Measurements from ENCODE around the gene NPHP3. TPM values are rescaled to one million over a fixed set of nuclear protein-coding genes. Genes with fewer than 3 reads are reported as not detected.

The NPHP3 gene
- total RNA-seq, 1 experiment from 2014 or later: 10.8 TPM

DNA sequence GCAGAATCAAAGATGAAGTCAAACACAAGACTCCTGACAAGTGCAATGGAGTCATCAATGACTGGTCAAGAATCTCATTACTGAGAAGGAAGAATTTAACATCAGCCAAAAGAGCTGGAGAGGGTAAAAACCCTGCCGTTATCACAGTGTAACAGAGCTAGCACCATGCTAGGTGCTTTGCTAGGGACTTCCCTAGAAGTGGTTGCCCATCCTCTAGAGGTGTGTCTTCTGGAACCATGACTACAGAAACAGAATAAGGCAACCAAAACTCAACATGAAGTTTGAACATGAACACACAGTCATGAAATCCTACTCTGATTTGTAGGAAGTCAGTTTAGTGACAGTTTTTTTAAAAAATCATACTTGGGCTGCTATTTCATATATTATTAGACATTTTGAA is 72.1 kb downstream of the NPHP3 start:
- no peak overlapping the region for H2BK12ac ChIP-seq (ENCODE audit: insufficient read length, low read depth, low read length)
- no peaks in the 10 kb centered on the region for H3K4me1 Mint-ChIP-seq
- H3K27ac Mint-ChIP-seq: no peak overlapping the region
- H3K4me1 ChIP-seq (ENCODE audit: insufficient read depth, low read length): no peaks in the 10 kb centered on the region
- H2BK120ac ChIP-seq (ENCODE audit: low read depth, low read length, poor library complexity, severe bottlenecking): no peak overlapping the region
- no peak overlapping the region for H3K56ac ChIP-seq (ENCODE audit: insufficient read length, low read depth, low read length)
- no peak overlapping the region for H4K91ac ChIP-seq (ENCODE audit: insufficient read length, low read depth, low read length)
- TF ChIP-seq, protein P1, sequence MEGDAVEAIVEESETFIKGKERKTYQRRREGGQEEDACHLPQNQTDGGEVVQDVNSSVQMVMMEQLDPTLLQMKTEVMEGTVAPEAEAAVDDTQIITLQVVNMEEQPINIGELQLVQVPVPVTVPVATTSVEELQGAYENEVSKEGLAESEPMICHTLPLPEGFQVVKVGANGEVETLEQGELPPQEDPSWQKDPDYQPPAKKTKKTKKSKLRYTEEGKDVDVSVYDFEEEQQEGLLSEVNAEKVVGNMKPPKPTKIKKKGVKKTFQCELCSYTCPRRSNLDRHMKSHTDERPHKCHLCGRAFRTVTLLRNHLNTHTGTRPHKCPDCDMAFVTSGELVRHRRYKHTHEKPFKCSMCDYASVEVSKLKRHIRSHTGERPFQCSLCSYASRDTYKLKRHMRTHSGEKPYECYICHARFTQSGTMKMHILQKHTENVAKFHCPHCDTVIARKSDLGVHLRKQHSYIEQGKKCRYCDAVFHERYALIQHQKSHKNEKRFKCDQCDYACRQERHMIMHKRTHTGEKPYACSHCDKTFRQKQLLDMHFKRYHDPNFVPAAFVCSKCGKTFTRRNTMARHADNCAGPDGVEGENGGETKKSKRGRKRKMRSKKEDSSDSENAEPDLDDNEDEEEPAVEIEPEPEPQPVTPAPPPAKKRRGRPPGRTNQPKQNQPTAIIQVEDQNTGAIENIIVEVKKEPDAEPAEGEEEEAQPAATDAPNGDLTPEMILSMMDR (conservative IDR thresholded peaks at IDR 0.05): no peak
- no peak overlapping the region for H3K4me3 Mint-ChIP-seq
- H2BK20ac ChIP-seq (ENCODE audit: low read depth, low read length, poor library complexity, severe bottlenecking): no peak overlapping the region
- H4K20me1 ChIP-seq (ENCODE audit: control insufficient read depth, insufficient read depth, insufficient read length): no peaks in the 10 kb centered on the region
- H3K23ac ChIP-seq (ENCODE audit: insufficient read length, low read depth, low read length): no peak overlapping the region
- H4K8ac ChIP-seq (replicated peaks; ENCODE audit: insufficient read length, low read depth, low read length): no peak overlapping the region
- no peak overlapping the region for H4K5ac ChIP-seq (ENCODE audit: insufficient read length, low read depth, low read length)
- no peak overlapping the region for H3K27ac ChIP-seq (ENCODE audit: insufficient read length, low read depth, low read length)
- H3K36me3 Mint-ChIP-seq (ENCODE audit: insufficient read depth in 1 of 3, low read depth in 3 of 3): no peaks in the 10 kb centered on the region
- no peak for DNase-seq
- no peak overlapping the region for H3T11ph ChIP-seq (ENCODE audit: low read length)
- no peak overlapping the region for H2BK15ac ChIP-seq (ENCODE audit: low read depth, low read length)
- no peak overlapping the region for H3K4me2 ChIP-seq (ENCODE audit: insufficient read depth, insufficient read length, low read length)
- no peak overlapping the region for H3K14ac ChIP-seq (ENCODE audit: insufficient read depth, low read length)
- no peaks in the 10 kb centered on the region for H3K79me2 ChIP-seq (ENCODE audit: insufficient read depth, low read length)
- H2AFZ ChIP-seq (ENCODE audit: low read length): no peak overlapping the region
- H2AK5ac ChIP-seq (ENCODE audit: insufficient read length, low read length): no peak overlapping the region
- H3K18ac ChIP-seq (ENCODE audit: insufficient read length, low read depth, low read length): no peak overlapping the region
- H3K27me3 Mint-ChIP-seq (ENCODE audit: low read depth): no peaks in the 10 kb centered on the region
- WGBS (ENCODE audit: extremely low coverage, insufficient read length, low lambda C conversion rate): no CpG with 5 or more reads among the region's 1 CpG
- H3K79me1 ChIP-seq (ENCODE audit: insufficient read depth, low read depth, low read length, poor library complexity, severe bottlenecking): no peaks in the 10 kb centered on the region
- no peaks in the 10 kb centered on the region for H3K9me3 ChIP-seq (ENCODE audit: control insufficient read depth, low read depth, low read length)
- H2BK5ac ChIP-seq (ENCODE audit: insufficient read length, low read length): no peak overlapping the region
- no peak overlapping the region for H3K9ac ChIP-seq (ENCODE audit: extremely low read depth, insufficient read length, low read length)
- no peaks in the 10 kb centered on the region for H3K27me3 ChIP-seq (ENCODE audit: insufficient read depth, low read length)
- no peaks in the 10 kb centered on the region for H3K9me3 Mint-ChIP-seq
- no peak overlapping the region for H3K4ac ChIP-seq (ENCODE audit: low read depth, low read length)
- H3K23me2 ChIP-seq (ENCODE audit: insufficient read length, low read depth, low read length, poor library complexity, severe bottlenecking): no peaks in the 10 kb centered on the region

Data from H9 (cell line).